SJCRH30 (cell line): ENCODE measurements around the gene CSNK2B. TPM values are rescaled to one million over a fixed set of nuclear protein-coding genes. Genes with fewer than 3 reads are reported as not detected.

ENCODE experiments used
- DNase-seq, 2 experiments: peaks; one replicate each; pipeline ENCODE4 v3.0.0-alpha.2; 2015 to 2020
- H3K27ac ChIP-seq: fragments of 250-450 bp; sonication (Bioruptor Pico); 2 replicates; pipeline ENCODE4 v1.5.1; 2020; ENCODE audit warnings: mild to moderate bottlenecking, moderate library complexity
- H3K27me3 ChIP-seq: fragments of 250-450 bp; sonication (Bioruptor Pico); 2 replicates; pipeline ENCODE4 v1.5.1; 2020; ENCODE audit warnings: mild to moderate bottlenecking, moderate library complexity
- H3K36me3 ChIP-seq: fragments of 250-450 bp; sonication (Bioruptor Pico); 2 replicates; pipeline ENCODE4 v1.5.1; 2020; ENCODE audit warnings: mild to moderate bottlenecking, moderate library complexity
- H3K4me1 ChIP-seq: fragments of 250-450 bp; sonication (Bioruptor Pico); 2 replicates; pipeline ENCODE4 v1.5.1; 2020; ENCODE audit warnings: mild to moderate bottlenecking, moderate library complexity
- H3K4me3 ChIP-seq: fragments of 250-450 bp; sonication (Bioruptor Pico); 2 replicates; pipeline ENCODE4 v1.5.1; 2020; ENCODE audit warnings: mild to moderate bottlenecking, moderate library complexity
- H3K9me3 ChIP-seq: fragments of 250-450 bp; sonication (Bioruptor Pico); replicated peaks from 2 replicates; pipeline ENCODE4 v1.5.1; 2020; ENCODE audit warnings: mild to moderate bottlenecking, moderate library complexity
- total RNA-seq: library from RNA; depleted of rRNA; stranded (reverse); fragments of >200 nt; shearing (Covaris generic); gene quantifications from 2 replicates; pipeline ENCODE4 v1.2.3, GENCODE V29; 2014; rRNA removed

The CSNK2B gene
- total RNA-seq, 1 experiment from 2014 or later, result 208 TPM

- no peak overlapping the region for H3K27ac ChIP-seq
- no peaks in the 10 kb centered on the region for H3K4me1 ChIP-seq
- no peak for DNase-seq
- H3K4me3 ChIP-seq, result no peak overlapping the region
- H3K36me3 ChIP-seq, result no peaks in the 10 kb centered on the region
- H3K27me3 ChIP-seq, result peaks cover 8% of the 10 kb centered on the region
- H3K9me3 ChIP-seq, result no peaks in the 10 kb centered on the region
These were observed 51.8 kb downstream of the CSNK2B start for GRCh38 chr6:31717499-31718222.

- Histone ChIP-seq H3K27me3 (peaks cover 6% of the 10 kb centered on the region), H3K9me3 (no peaks in the 10 kb centered on the region), H3K36me3 (no peaks in the 10 kb centered on the region), H3K4me1 (no peaks in the 10 kb centered on the region), H3K27ac (no peak overlapping the region), H3K4me3 (no peak overlapping the region)
- DNase-seq, result no peak
These were observed 52.4 kb downstream of the CSNK2B start for GRCh38 chr6:31718265-31718664.

- Histone ChIP-seq H3K4me1 (no peaks in the 10 kb centered on the region), H3K9me3 (no peaks in the 10 kb centered on the region), H3K36me3 (no peaks in the 10 kb centered on the region), H3K27me3 (peaks cover 6% of the 10 kb centered on the region), H3K4me3 (no peak overlapping the region), H3K27ac (no peak overlapping the region)
- DNase-seq, result no peak
These were observed 53.1 kb downstream of the CSNK2B start for GRCh38 chr6:31719001-31719400.

Other genes with a start within 250 kb of the CSNK2B start
- gene MICB, start 167.9 kb upstream of the CSNK2B start, total RNA-seq, result not detected in 2 replicates
- not detected in 2 replicates for gene MCCD1, start 137.1 kb upstream of the CSNK2B start, total RNA-seq
- 673 and 762 TPM in 2 replicates for gene DDX39B, start 124.1 kb upstream of the CSNK2B start, total RNA-seq
- gene ATP6V1G2, start 119.5 kb upstream of the CSNK2B start, total RNA-seq, result 0.91 and 1.4 TPM in 2 replicates
- gene NFKBIL1, start 118.5 kb upstream of the CSNK2B start, total RNA-seq, result 8.5 and 10.6 TPM in 2 replicates
- not detected in 2 replicates for gene LTA, start 93.8 kb upstream of the CSNK2B start, total RNA-seq
- gene TNF, start 90.5 kb upstream of the CSNK2B start, total RNA-seq, result not detected in 2 replicates
- gene LTB, start 83.7 kb upstream of the CSNK2B start, total RNA-seq, result not detected in 2 replicates
- gene LST1, start 79.8 kb upstream of the CSNK2B start, total RNA-seq, result not detected in 2 replicates
- not detected in 2 replicates for gene NCR3, start 73.1 kb upstream of the CSNK2B start, total RNA-seq
- gene AIF1, start 50.8 kb upstream of the CSNK2B start, total RNA-seq, result not detected in 2 replicates
- 98.7 and 109 TPM in 2 replicates for gene PRRC2A, start 45.4 kb upstream of the CSNK2B start, total RNA-seq
- gene BAG6, start 13.4 kb upstream of the CSNK2B start, total RNA-seq, result 165 and 188 TPM in 2 replicates
- 1.8 and 2.0 TPM in 2 replicates for gene APOM, start 10.2 kb upstream of the CSNK2B start, total RNA-seq
- gene C6orf47, start 5.3 kb upstream of the CSNK2B start, total RNA-seq, result 17.6 and 19.0 TPM in 2 replicates
- 19.5 and 23.6 TPM in 2 replicates for gene GPANK1, start 1.1 kb upstream of the CSNK2B start, total RNA-seq
- 3.2 and 7.0 TPM in 2 replicates for gene LY6G5B, start 3.9 kb downstream of the CSNK2B start, total RNA-seq
- gene LY6G5C, start 15.0 kb downstream of the CSNK2B start, total RNA-seq, result 0.25 and 1.6 TPM in 2 replicates
- gene ABHD16A, start 37.2 kb downstream of the CSNK2B start, total RNA-seq, result 18.8 and 22.4 TPM in 2 replicates
- not detected in 2 replicates for gene LY6G6F, start 40.8 kb downstream of the CSNK2B start, total RNA-seq
- not detected in 2 replicates for gene LY6G6D, start 49.3 kb downstream of the CSNK2B start, total RNA-seq
- not detected in 2 replicates for gene LY6G6C, start 55.7 kb downstream of the CSNK2B start, total RNA-seq
- gene MPIG6B, start 57.3 kb downstream of the CSNK2B start, total RNA-seq, result 0.47 TPM in 1 of 2 replicates, not detected in the other
- 39.1 and 42.7 TPM in 2 replicates for gene DDAH2, start 63.2 kb downstream of the CSNK2B start, total RNA-seq
- 210 and 234 TPM in 2 replicates for gene CLIC1, start 70.5 kb downstream of the CSNK2B start, total RNA-seq
- gene MSH5, start 73.9 kb downstream of the CSNK2B start, total RNA-seq, result 12.9 and 13.4 TPM in 2 replicates
- 0.89 and 1.4 TPM in 2 replicates for gene SAPCD1, start 96.6 kb downstream of the CSNK2B start, total RNA-seq
- 0.28 and 0.34 TPM in 2 replicates for gene VWA7, start 111.2 kb downstream of the CSNK2B start, total RNA-seq
- 42.5 and 45.8 TPM in 2 replicates for gene VARS1, start 129.7 kb downstream of the CSNK2B start, total RNA-seq
- 90.1 and 106 TPM in 2 replicates for gene LSM2, start 140.9 kb downstream of the CSNK2B start, total RNA-seq
- gene HSPA1L, start 149.2 kb downstream of the CSNK2B start, total RNA-seq, result 0.10 and 0.14 TPM in 2 replicates
- 0.56 TPM in 1 of 2 replicates, not detected in the other for gene HSPA1A, start 149.5 kb downstream of the CSNK2B start, total RNA-seq
- gene HSPA1B, start 161.7 kb downstream of the CSNK2B start, total RNA-seq, result 106 and 118 TPM in 2 replicates
- 21.2 and 23.3 TPM in 2 replicates for gene NEU1, start 196.7 kb downstream of the CSNK2B start, total RNA-seq
- gene SLC44A4, start 212.9 kb downstream of the CSNK2B start, total RNA-seq, result 0.12 TPM in 1 of 2 replicates, not detected in the other
- gene EHMT2, start 231.6 kb downstream of the CSNK2B start, total RNA-seq, result 42.1 and 48.4 TPM in 2 replicates
- 4.8 and 5.4 TPM in 2 replicates for gene ZBTB12, start 236.0 kb downstream of the CSNK2B start, total RNA-seq